Right ventricle myocardium superior (tissue), 1 donor: ENCODE data around the gene OTP. TPM values are rescaled to one million over a fixed set of nuclear protein-coding genes. Genes with fewer than 3 reads are reported as not detected.

Experiments
- ATAC-seq: fragments of 200-7000 bp; cut with Tn5 transposase; one replicate; pipeline ENCODE4 v1.9.1; 2020; ENCODE audit warnings: mild to moderate bottlenecking; ENCODE audit not compliant: poor library complexity
- DNase-seq: peaks from one replicate; pipeline ENCODE4 v3.0.0-alpha.2; 2020
- intact Hi-C: fragments of 100-400 bp; cut with DNase I; formaldehyde crosslinking; loops from one replicate; pipeline ENCODE4 v1.11.2; 2022
- total RNA-seq: library from RNA; stranded (reverse); fragmentation: NEBNext Ultra II Directional; extraction: Animal tissue kit (Norgen Biotek cat#: 25700); gene quantifications from one replicate; pipeline ENCODE4 v1.2.1, GENCODE V29; 2021
- donor health status: DM: no; HTN: yes; CAD: no; lungs with severe emphysema.

OTP gene
- total RNA-seq, 1 donor from 2014 or later, result not detected

DNA sequence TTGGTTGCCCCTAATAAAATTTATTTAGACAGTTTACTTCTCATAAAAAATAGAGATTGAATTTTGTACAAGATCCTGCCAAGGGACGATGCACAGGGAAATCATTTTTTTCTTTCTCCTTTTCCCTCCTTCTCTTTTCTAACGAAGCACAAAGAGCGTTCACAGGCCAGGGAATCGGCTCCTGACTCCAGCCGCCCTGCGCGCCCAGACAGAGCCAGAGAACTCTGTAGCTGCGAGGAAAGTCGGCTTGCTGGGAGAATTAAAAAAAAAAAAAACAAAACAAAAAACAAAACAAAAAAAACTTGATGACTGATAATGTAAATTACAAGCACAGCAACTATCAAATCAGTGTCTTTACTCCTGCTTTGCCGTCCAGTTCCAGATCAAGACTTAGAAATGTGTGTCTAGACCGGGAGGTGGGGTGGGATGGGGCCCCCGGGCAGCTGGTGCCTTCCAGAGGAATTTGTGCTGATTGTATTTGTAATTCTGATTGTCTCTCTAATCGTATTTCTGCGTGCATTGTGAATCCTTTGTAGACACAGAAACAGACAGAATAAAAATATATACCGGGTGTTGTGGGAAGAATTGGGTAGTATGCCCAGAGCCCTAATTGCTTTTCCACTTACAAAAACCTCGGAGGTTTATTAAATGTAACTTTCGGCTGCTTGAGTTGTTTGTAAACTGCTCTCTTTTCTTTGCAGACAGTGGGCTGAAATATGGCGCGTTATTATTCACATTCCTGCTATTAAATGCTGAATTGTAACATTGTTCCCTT, 3.6 kb upstream of the OTP start:
- intact Hi-C loops, result loop anchor here (10.0 kb wide), 1 partner anchor 373 kb away; no protein-coding TSS in a partner anchor
- DNase-seq (no peak), ATAC-seq (no peak)

- no peak for ATAC-seq
- intact Hi-C loops, result loop anchor here (10.0 kb wide), 1 partner anchor 373 kb away; no protein-coding TSS in a partner anchor
- no peak for DNase-seq
Observed at GRCh38 chr5:77641397-77641943, 3.0 kb upstream of the OTP start.

- DNase-seq, result no peak
- no peak for ATAC-seq
- intact Hi-C loops, result loop anchor here (10.0 kb wide), 1 partner anchor 374 kb away; no protein-coding TSS in a partner anchor
Observed at GRCh38 chr5:77640589-77641396, 2.3 kb upstream of the OTP start.

DNA sequence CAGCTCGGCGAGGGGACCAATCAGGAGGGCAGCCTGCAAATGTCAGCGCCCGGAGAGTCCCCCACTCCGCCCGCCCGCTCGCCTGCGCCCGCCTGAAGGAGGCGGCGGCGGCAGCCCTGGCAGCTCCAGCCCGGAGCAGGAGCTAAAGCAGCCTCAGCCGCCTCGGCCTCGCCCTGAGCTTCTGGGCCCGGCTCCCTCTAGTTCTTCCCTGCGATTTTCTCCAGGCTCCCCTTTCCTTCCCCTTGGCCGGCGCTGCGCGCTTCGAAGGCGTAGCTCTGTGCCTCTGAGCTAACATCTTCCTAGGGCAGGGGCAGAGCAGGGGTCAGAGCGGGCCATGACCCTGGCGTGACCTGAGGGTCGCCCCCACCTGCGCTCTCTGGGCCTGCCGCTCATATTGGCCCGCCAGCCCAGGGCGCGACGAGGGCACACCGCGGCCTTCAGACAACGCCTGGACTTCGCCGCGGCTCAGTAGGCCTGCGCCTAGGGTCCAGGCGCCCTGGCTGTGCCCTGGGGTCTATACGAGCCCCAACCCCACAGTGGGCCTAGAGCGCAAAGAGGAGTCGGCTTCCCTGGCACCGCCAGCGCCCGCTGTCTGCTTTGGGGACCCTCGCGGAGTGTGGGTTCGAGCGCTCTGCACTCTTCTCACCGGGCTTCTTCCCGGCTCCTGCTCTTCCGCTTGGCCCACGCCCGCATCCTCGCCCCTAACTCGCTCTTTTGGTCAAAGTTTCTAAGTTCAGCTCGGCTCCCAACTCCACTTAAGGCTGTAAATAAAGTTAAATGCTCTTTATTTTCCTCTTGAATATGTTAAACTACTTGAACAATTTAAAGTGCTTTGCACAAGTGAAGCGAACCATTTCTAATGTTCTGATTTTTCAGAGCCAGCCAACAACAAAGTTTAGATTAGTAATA, 504 bp upstream of the OTP start:
- DNase-seq, result no peak
- intact Hi-C loops, result no loop called here
- no peak for ATAC-seq

- ATAC-seq (no peak), DNase-seq (no peak)
- intact Hi-C loops, result no loop called here
Observed at GRCh38 chr5:77637170-77637997, 1.1 kb downstream of the OTP start.

- no peak for DNase-seq
- ATAC-seq, result no peak
- intact Hi-C loops, result no loop called here
Observed at GRCh38 chr5:77636641-77637169, 1.8 kb downstream of the OTP start.

- intact Hi-C loops, result no loop called here
- no peak for ATAC-seq
- DNase-seq, result no peak
Observed at GRCh38 chr5:77635917-77636640, 2.4 kb downstream of the OTP start.

- intact Hi-C loops, result no loop called here
Observed at GRCh38 chr5:77635067-77635916, 3.2 kb downstream of the OTP start.

GRCh38 chr5:77633709-77634108, 4.8 kb downstream of the OTP start:
- no peak for DNase-seq
- intact Hi-C loops, result no loop called here
- ATAC-seq, result no peak

More at GRCh38 chr5:77635067-77635916, 3.2 kb downstream of the OTP start:
- ATAC-seq (no peak), DNase-seq (no peak)

- ATAC-seq (no peak), DNase-seq (no peak)
- intact Hi-C loops, result no loop called here
Observed at GRCh38 chr5:77633207-77633675, 5.3 kb downstream of the OTP start.

DNA sequence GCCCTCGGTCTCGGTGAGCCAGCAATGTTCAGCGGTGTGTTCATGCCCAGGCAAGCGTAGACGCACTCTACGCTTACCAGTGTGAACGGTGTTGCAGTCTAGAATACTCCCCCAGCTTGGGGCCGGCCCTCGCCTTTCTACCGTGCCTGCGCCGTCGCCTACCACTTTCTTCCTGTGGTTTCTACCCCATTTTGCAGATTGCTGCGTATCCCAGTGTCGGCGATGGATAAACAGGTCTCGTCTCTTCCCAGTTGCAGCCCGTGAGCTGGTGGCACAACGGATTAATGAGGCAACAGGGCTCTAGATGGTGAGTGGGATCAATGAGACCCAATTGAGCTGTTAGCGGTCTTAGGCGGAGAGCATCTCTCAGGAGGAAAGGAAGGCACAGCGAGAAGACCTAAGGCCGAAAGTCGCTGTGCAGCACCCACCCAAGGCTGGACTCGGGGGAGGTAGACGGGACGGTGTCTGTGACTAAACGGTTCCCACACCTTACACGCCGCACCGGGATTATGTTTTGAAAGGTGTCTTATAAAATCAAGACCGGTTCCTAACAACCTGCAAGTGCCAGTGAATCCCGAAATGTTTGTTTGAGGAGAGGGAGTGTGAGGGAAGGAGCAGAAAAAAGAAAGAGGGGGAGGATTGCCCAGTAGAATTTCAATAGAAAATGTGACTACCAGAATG, 5.8 kb downstream of the OTP start:
- no peak for DNase-seq
- no peak for ATAC-seq
- intact Hi-C loops, result no loop called here

DNA sequence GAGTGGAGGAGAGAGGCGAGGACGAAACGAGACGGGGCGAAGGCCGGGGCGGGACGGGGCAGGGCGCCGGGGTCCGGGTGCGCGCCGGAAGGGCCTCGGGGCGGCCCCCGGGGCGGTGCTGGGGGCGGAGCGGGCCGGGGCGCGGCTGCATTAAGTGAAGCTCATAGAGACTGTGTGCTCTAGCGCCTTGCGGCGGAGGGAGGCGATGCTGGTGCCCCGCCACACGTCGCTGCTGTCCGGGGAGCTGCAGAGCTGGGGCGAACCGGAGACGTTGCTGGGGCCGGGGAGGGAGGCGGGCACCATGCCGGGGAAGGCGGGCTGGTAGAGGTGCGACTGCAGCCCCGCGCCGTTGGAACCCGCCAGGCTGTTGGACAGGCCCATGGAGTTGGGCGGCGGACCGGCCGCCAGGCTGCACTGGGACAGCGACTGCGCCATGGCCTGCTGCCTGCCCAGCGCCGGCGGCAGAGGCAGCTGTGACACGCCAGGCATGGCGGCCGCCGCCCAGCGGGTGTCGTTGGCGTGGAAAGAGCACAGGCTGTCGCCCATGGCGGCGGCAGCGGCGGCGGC, 8.3 kb downstream of the OTP start:
- DNase-seq, result no peak
- intact Hi-C loops, result no loop called here
- peak; percentile 94 for ATAC-seq

DNA sequence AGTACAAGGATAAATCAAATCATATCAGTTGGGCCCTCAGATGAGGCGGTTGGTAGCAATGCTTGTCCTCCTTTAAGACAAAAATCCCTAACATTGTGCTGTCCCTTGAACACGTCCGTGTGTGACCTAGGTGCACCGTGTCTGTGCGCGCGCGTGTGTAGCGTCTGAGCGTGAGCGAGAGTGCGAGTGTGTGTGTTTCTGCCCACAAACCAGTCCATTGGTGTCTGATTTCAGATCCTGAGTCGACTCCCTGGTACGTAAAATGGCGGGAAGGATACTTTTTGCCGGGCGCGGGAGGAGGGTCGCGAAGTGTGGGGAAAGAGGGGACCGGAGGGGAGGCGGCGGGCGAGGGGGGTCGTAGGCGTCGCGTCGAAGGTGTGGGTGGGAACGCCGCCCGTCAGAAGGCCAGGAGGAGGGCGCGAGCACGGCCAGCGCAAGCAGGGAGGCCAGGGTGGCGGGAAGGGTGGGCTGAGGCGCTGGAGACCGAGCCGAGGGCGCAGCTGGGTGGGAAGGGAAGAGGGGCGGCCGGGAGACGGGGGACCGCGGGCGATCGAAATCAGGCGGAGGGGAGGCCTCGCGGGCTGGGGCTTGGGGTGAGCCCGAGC, 8.9 kb downstream of the OTP start:
- ATAC-seq (no peak), DNase-seq (no peak)
- intact Hi-C loops, result no loop called here

GRCh38 chr5:77628840-77629508, 9.5 kb downstream of the OTP start:
- ATAC-seq, result no peak
- no peak for DNase-seq
- intact Hi-C loops, result no loop called here
